Duodenal mucosa (tissue), 2 donors: ENCODE measurements around the gene ELF4.

ENCODE experiments used
- H3K27ac ChIP-seq: one replicate; pipeline ENCODE4 v1.7.0; 2013; ENCODE audit warnings: low read depth, low read length
- H3K27me3 ChIP-seq, 2 donors: one replicate each; pipeline ENCODE4 v1.7.0; 2013; ENCODE audit warnings: low read length in 2 of 2, control low read depth in 1 of 2; ENCODE audit not compliant: insufficient read depth in 2 of 2, control insufficient read depth in 1 of 2
- H3K36me3 ChIP-seq, 2 donors: one replicate each; pipeline ENCODE4 v1.7.0; 2013; ENCODE audit warnings: low read length in 2 of 2, control low read depth in 1 of 2; ENCODE audit not compliant: insufficient read depth in 2 of 2, control insufficient read depth in 1 of 2
- H3K4me1 ChIP-seq, 2 donors: one replicate each; pipeline ENCODE4 v1.7.0; 2013; ENCODE audit warnings: low read length in 2 of 2, control low read depth in 1 of 2; ENCODE audit not compliant: insufficient read depth in 2 of 2, control insufficient read depth in 1 of 2
- H3K4me3 ChIP-seq, 2 donors: one replicate each; pipeline ENCODE4 v1.7.0; 2013; ENCODE audit warnings: low read length in 2 of 2, low read depth in 1 of 2
- H3K9ac ChIP-seq, 2 donors: one replicate each; pipeline ENCODE4 v1.7.0; 2013; ENCODE audit warnings: low read length in 2 of 2, low read depth in 1 of 2
- H3K9me3 ChIP-seq, 2 donors: one replicate each; pipeline ENCODE4 v1.7.0; 2013; ENCODE audit warnings: low read length in 2 of 2, control low read depth in 1 of 2; ENCODE audit not compliant: control insufficient read depth in 1 of 2

The ELF4 gene

DNA sequence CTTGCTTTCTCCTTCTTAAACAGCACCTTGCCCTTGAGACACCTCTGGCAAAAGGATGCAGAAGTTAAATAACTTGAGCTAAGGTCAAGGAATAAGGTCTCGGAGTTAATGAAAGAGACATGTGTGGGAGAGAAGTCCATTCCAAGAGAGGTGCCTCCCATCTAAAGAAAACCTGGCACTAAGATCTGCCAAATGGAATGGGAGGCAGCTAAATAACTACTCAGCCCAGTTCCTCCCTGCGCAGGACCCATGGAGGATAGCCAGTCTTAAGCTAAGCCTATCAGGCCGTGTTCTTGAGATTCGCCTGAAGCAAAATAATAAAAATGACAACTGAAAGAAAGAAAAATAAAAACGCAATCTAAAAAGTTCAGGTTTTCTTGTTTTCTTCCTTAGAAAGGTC is 20.7 kb upstream of the ELF4 start:
- Histone ChIP-seq H3K27me3 (no peaks in the 10 kb centered on the region), H3K27ac (no peak overlapping the region), H3K4me3 (no peak overlapping the region), H3K9ac (no peak overlapping the region), H3K36me3 (peaks cover 25 to 66% of the 10 kb centered on the region in 2 donors), H3K9me3 (no peaks in the 10 kb centered on the region), H3K4me1 (no peaks in the 10 kb centered on the region)

DNA sequence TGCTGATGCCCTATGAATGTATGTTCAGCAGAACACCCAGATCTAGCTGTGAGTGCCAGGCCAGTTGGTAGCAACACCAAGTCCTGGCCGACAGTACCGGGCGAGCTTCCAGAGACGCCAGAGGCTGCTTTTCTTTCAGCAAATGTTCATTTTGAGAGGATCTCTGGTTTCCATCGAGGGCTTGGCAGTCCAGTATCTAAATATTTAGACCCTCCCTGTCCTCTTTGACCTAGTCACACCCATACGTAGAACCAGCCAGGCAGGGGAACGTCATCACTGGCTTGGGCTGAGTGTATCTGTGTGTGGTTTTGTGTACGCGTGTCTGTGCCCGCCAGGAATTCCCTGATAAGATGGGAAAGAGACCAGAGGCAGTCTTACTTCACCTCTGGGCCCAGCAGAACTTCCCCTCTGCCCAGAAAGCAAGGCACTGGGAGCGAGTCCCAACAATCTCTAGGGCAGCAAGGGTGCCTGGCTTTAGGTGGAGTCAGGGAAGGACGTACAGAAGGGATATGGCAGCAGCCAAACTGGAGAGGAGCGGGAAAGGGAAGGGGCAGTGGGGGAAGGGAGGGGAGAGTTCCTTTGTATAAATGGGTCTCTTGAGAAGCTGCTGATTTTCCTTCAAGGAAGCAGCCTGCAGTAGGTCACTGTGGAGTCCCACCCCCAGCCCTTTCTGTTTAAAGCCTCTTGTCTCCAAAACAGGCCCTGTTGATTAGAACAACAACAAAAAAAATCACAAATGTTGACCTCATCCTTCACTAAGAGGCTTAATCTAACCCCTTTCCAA is 15.0 kb upstream of the ELF4 start:
- Histone ChIP-seq H3K9me3 (no peaks in the 10 kb centered on the region), H3K4me1 (peaks cover 0 to 5% of the 10 kb centered on the region in 2 donors), H3K27me3 (no peaks in the 10 kb centered on the region), H3K4me3 (no peak overlapping the region), H3K36me3 (peaks cover 7 to 29% of the 10 kb centered on the region in 2 donors), H3K9ac (no peak overlapping the region), H3K27ac (no peak overlapping the region)

DNA sequence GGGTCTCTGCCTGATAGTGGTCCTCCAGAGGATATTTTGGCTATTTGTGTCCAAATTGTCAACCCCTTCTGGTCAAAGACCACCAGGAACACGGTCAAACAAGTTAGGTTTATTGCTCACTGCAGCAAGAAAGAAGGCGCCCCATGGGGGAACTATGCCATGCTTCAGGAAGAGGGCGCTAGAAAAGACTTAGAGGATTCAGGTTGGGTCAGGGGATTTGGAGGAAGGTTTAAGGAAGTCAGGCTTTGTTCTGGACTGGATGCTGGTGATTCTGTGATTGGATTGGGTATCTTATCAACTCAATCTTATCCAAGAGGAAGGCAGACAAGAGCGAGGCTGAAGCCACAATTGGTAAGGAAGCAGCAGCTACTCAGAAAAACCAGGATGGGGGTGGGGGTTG is 14.3 kb upstream of the ELF4 start:
- no peak overlapping the region for H3K9ac ChIP-seq
- no peaks in the 10 kb centered on the region for H3K27me3 ChIP-seq
- H3K9me3 ChIP-seq, result no peaks in the 10 kb centered on the region
- peaks cover 3 to 22% of the 10 kb centered on the region in 2 donors for H3K36me3 ChIP-seq
- peaks cover under 1 to 5% of the 10 kb centered on the region in 2 donors for H3K4me1 ChIP-seq
- H3K4me3 ChIP-seq, result no peak overlapping the region
- H3K27ac ChIP-seq, result no peak overlapping the region

GRCh38 chrX:130121505-130121800 is 11.2 kb upstream of the ELF4 start:
- Histone ChIP-seq H3K4me1 (peaks cover 11 to 14% of the 10 kb centered on the region in 2 donors), H3K36me3 (peaks cover 0 to 2% of the 10 kb centered on the region in 2 donors), H3K9me3 (no peaks in the 10 kb centered on the region), H3K27me3 (no peaks in the 10 kb centered on the region), H3K4me3 (no peak overlapping the region), H3K27ac (no peak overlapping the region), H3K9ac (no peak overlapping the region)

DNA sequence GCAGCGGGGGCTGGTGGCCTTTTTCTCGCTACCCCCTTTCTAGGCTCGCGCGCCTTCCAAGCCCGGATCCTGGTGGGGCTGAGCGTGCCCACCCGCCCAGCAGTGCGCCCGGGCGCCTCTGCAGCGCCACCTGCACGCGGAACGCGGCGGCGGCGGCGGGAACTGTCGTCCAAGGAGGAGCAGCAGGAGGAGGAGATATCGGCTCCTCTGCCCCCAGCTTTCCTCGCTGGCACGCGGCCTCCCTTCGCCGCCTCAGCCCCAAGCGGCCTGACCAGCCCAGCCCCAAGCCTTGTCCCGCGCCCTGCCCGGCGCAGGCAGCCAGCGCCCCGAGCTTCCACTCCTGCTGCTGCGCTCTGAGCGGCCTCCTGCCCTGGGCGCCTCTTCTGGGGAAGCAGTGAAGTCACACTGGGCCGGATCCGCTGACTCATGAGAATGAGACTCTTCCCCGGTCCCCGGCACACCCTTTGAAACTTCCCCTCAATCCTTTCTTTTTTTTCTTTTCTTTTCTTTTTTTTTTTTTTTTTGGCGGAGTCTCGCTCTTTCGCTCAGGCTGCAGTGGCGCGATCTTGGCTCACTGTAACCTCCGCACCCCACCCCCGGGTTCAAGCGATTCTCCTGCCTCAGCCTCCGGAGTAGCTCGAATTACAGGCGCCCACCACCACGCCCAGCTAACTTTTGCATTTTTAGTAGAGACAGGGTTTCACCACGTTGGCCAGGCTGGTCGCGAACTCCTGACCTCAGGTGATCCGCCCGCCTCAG is 10.6 kb upstream of the ELF4 start:
- no peaks in the 10 kb centered on the region for H3K27me3 ChIP-seq
- H3K4me3 ChIP-seq, result peak overlapping the region; percentile 22 to 64
- H3K9ac ChIP-seq, result peak overlapping the region in 1 of 2 donors; percentile 33
- H3K9me3 ChIP-seq, result no peaks in the 10 kb centered on the region
- H3K4me1 ChIP-seq, result peaks cover 11 to 14% of the 10 kb centered on the region in 2 donors
- peak overlapping the region; percentile 32 for H3K27ac ChIP-seq
- H3K36me3 ChIP-seq, result no peaks in the 10 kb centered on the region

- H3K4me1 ChIP-seq, result peaks cover 11 to 14% of the 10 kb centered on the region in 2 donors
- H3K9ac ChIP-seq, result peak overlapping the region in 1 of 2 donors; percentile 33
- H3K36me3 ChIP-seq, result no peaks in the 10 kb centered on the region
- no peaks in the 10 kb centered on the region for H3K27me3 ChIP-seq
- H3K27ac ChIP-seq, result no peak overlapping the region
- peak overlapping the region; percentile 22 to 48 for H3K4me3 ChIP-seq
- H3K9me3 ChIP-seq, result no peaks in the 10 kb centered on the region
Observed at GRCh38 chrX:130120321-130120731, 10.0 kb upstream of the ELF4 start.

DNA sequence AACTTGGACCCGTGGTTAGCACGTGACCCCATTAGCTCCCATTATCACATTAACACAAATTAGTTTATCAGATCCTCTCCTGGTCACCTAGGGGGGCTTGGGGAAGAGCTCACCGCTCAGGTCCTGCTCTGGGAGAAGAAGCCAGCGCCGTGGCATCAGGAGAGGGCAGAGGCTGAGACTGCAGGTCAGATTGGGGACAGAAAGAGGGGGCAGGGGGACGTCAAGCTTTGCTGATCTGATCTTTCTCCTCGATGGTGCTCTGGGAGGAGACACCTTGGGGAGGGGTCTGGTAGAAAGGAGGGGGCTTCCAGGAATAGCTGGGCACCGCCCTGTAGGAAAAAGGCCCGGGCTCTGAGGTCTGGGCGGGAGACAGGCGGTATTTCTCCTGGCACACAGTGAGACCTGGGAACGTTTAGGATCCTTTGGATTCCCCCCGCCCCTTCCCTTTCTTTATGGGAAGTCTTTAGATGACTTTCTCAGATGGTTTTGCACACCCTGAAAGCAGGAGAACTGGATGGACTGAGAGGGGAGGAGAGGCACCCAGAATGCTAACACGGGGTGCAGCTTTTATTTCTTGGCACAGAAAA is 9.1 kb upstream of the ELF4 start:
- Histone ChIP-seq H3K36me3 (no peaks in the 10 kb centered on the region), H3K4me3 (no peak overlapping the region), H3K9me3 (no peaks in the 10 kb centered on the region), H3K27ac (no peak overlapping the region), H3K9ac (no peak overlapping the region), H3K27me3 (no peaks in the 10 kb centered on the region), H3K4me1 (peaks cover 11 to 14% of the 10 kb centered on the region in 2 donors)

DNA sequence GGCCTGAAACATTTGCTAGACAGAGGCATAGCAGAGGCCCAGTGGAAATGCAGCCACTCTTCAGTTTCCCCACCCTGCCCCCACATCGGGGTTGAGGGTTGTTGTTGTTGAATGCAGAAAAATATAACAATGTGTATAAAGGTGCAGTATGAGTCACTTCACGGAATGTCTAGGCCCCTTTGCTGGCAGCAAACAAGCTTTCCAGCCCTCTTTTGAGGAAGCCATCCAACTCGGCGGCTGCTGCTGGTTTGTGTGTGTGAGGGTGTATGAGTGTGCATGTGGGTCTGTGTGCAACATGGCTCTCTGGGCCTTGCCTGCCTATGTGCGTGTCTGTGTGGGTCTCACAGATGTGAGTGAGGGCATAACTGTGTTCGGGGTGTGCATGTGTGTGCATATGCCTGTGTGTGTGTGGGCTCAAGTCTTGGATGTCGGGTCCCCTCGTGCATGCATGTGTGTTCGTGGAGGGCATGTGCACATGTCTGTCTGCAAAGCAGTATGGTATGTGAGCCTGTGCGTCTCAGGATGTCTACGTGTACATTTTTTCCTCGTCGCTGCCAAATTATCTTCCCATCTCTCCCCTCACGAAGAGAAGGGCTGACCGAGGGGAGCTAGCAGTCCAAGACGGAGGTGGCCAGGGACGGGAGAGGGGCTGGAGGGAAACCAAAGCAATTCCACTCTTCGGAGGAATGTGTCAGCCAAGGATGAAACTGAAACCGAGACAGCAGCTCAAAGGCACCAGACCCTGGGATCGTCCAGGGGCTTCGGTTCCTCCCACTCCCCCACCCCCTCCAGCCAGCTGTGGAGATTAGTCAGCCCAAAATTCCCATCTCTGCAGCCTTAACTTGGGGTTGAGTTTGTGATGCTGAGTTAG is 8.4 kb upstream of the ELF4 start:
- Histone ChIP-seq H3K27me3 (no peaks in the 10 kb centered on the region), H3K9ac (no peak overlapping the region), H3K4me3 (no peak overlapping the region), H3K27ac (no peak overlapping the region), H3K9me3 (no peaks in the 10 kb centered on the region), H3K4me1 (peaks cover 11 to 14% of the 10 kb centered on the region in 2 donors), H3K36me3 (no peaks in the 10 kb centered on the region)

- Histone ChIP-seq H3K36me3 (no peaks in the 10 kb centered on the region), H3K4me1 (peaks cover 11 to 14% of the 10 kb centered on the region in 2 donors), H3K9me3 (no peaks in the 10 kb centered on the region), H3K4me3 (no peak overlapping the region), H3K9ac (no peak overlapping the region), H3K27me3 (no peaks in the 10 kb centered on the region), H3K27ac (no peak overlapping the region)
Observed at GRCh38 chrX:130117166-130117565, 6.9 kb upstream of the ELF4 start.
